GM04503 (cell line): ENCODE results near the gene TWNK.

Source experiments
- DNase-seq: peaks from one replicate; pipeline ENCODE4 v3.0.0-alpha.2; 2012; ENCODE audit warnings: low read depth

Gene TWNK

GRCh38 chr10:100986952-100987684, at the start of gene TWNK, which contains the start of gene MRPL43:
Gene TWNK, plus strand, starts transcription at chr10:100987543. Its CDS starts 668 bp downstream, at chr10:100988211.
Gene MRPL43, minus strand, starts transcription at chr10:100987497. Its CDS starts 54 bp downstream, at chr10:100987443.
- DNase-seq, result no peak

- DNase-seq, result peak; percentile 21
These were observed 47.5 kb upstream of the TWNK start for GRCh38 chr10:100939763-100940344.

- DNase-seq, result no peak
These were observed 45.1 kb upstream of the TWNK start for GRCh38 chr10:100942229-100942628.

- no peak for DNase-seq
These were observed 43.8 kb upstream of the TWNK start for GRCh38 chr10:100943508-100943907.

- DNase-seq, result no peak
These were observed 41.6 kb upstream of the TWNK start for GRCh38 chr10:100945754-100946153.

GRCh38 chr10:100948916-100949315, 38.4 kb upstream of the TWNK start:
- DNase-seq, result no peak

- DNase-seq, result no peak
These were observed 27.1 kb upstream of the TWNK start for GRCh38 chr10:100960251-100960650.

- no peak for DNase-seq
These were observed 24.8 kb upstream of the TWNK start for GRCh38 chr10:100962351-100963080.

GRCh38 chr10:100963826-100964225, 23.5 kb upstream of the TWNK start:
- no peak for DNase-seq

- no peak for DNase-seq
These were observed 21.5 kb upstream of the TWNK start for GRCh38 chr10:100965820-100966219.

GRCh38 chr10:100966887-100967286, 20.5 kb upstream of the TWNK start:
- DNase-seq, result no peak

- DNase-seq, result no peak
These were observed 20.0 kb upstream of the TWNK start for GRCh38 chr10:100967332-100967731.

- DNase-seq, result no peak
These were observed 19.1 kb upstream of the TWNK start for GRCh38 chr10:100968062-100968736.

GRCh38 chr10:100968863-100969186, 18.5 kb upstream of the TWNK start:
- DNase-seq, result no peak

GRCh38 chr10:100969187-100970075, 17.9 kb upstream of the TWNK start, which contains the start of gene SEMA4G:
Gene SEMA4G, plus strand, starts transcription at chr10:100969504. Its CDS starts 3,409 bp downstream, at chr10:100972913.
- no peak for DNase-seq

- DNase-seq, result no peak
These were observed 17.0 kb upstream of the TWNK start for GRCh38 chr10:100970076-100970913.

- no peak for DNase-seq
These were observed 16.2 kb upstream of the TWNK start for GRCh38 chr10:100970914-100971811.

GRCh38 chr10:100972115-100972903, 15.0 kb upstream of the TWNK start:
- DNase-seq, result no peak
